ENCODE data around the gene C1orf146. TPM values are rescaled to one million over a fixed set of nuclear protein-coding genes. Genes with fewer than 3 reads are reported as not detected.

C1orf146 gene
- total RNA-seq, 1 donor: not detected

- no peak for DNase-seq (ENCODE audit: insufficient read length, low spot score, missing footprints)
- no peaks in the 10 kb centered on the region for H3K79me2 ChIP-seq (ENCODE audit: insufficient read depth, low read length)
- no peaks in the 10 kb centered on the region for H3K27me3 ChIP-seq (ENCODE audit: insufficient read depth, low read length)
- H2AFZ ChIP-seq (ENCODE audit: low read length): no peak overlapping the region
- no peaks in the 10 kb centered on the region for H3K36me3 ChIP-seq (ENCODE audit: insufficient read depth, low read length)
- no peak overlapping the region for H3K4me3 ChIP-seq (ENCODE audit: insufficient read depth, low read length)
- no peaks in the 10 kb centered on the region for H4K20me1 ChIP-seq (ENCODE audit: insufficient read depth, low read length)
- TF ChIP-seq CTCF (IDR thresholded peaks at IDR 0.05; ENCODE audit: extremely low read depth, low read depth, low read length): no peak
- H3K9me3 ChIP-seq (ENCODE audit: low read depth, low read length): no peaks in the 10 kb centered on the region
- H3K27ac ChIP-seq (ENCODE audit: low read depth, low read length): no peak overlapping the region
- H3K4me2 ChIP-seq (ENCODE audit: insufficient read depth, low read length): no peak overlapping the region
- no peaks in the 10 kb centered on the region for H3K4me1 ChIP-seq (ENCODE audit: insufficient read depth, low read length)
Observed at GRCh38 chr1:92194511-92194910, 23.2 kb upstream of the C1orf146 start.

DNA sequence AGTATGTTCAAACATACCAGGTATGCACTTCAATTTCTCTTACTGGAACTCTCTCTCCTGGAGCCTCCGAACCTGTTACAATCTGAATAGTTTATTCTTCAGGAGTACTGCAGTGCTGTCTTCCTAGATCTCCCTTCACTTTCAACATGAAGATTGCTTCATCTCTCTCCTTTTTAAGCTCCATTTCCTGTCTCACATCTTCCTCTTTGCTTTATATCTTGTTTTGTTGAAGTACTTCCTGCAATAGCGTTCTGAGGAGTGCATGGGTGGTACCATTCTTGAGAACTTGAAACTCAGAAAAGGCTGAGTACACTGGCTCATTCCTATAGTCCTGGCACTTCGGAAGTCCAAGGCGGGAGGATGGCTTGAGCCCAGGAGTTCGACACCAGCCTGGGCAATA lies 15.7 kb upstream of the C1orf146 start:
- Histone ChIP-seq H3K36me3 (ENCODE audit: insufficient read depth, low read length) (no peaks in the 10 kb centered on the region), H3K27ac (ENCODE audit: low read depth, low read length) (no peak overlapping the region), H4K20me1 (ENCODE audit: insufficient read depth, low read length) (no peaks in the 10 kb centered on the region), H3K27me3 (ENCODE audit: insufficient read depth, low read length) (no peaks in the 10 kb centered on the region), H3K4me1 (ENCODE audit: insufficient read depth, low read length) (no peaks in the 10 kb centered on the region), H3K79me2 (ENCODE audit: insufficient read depth, low read length) (no peaks in the 10 kb centered on the region), H3K9me3 (ENCODE audit: low read depth, low read length) (no peaks in the 10 kb centered on the region), H2AFZ (ENCODE audit: low read length) (peak overlapping the region; percentile 29), H3K4me2 (ENCODE audit: insufficient read depth, low read length) (no peak overlapping the region), H3K4me3 (ENCODE audit: insufficient read depth, low read length) (no peak overlapping the region)
- no peak for TF ChIP-seq CTCF (IDR thresholded peaks at IDR 0.05; ENCODE audit: extremely low read depth, low read depth, low read length)
- no peak for DNase-seq (ENCODE audit: insufficient read length, low spot score, missing footprints)

DNA sequence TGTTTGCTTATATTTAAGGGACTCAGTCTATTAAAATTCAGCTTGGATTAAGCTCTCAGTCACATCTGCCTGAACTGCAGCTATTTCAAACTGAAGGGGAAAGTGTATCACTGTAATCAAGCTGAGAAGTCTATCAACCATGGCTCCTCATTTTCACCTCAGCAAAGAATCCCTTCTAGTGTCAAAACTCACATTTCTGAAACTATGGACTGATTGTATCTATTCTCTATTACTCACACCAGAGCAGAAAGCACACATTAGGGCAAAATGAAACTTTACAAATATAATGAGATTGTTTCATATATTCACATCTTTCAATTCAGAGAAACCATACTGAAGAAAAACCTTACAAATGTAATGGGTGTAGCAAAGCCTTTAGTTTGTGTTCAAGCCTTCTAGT lies 14.6 kb upstream of the C1orf146 start:
- H2AFZ ChIP-seq (ENCODE audit: low read length): no peak overlapping the region
- no peaks in the 10 kb centered on the region for H4K20me1 ChIP-seq (ENCODE audit: insufficient read depth, low read length)
- no peak overlapping the region for H3K4me2 ChIP-seq (ENCODE audit: insufficient read depth, low read length)
- no peak for TF ChIP-seq CTCF (IDR thresholded peaks at IDR 0.05; ENCODE audit: extremely low read depth, low read depth, low read length)
- no peaks in the 10 kb centered on the region for H3K36me3 ChIP-seq (ENCODE audit: insufficient read depth, low read length)
- H3K9me3 ChIP-seq (ENCODE audit: low read depth, low read length): no peaks in the 10 kb centered on the region
- H3K4me3 ChIP-seq (ENCODE audit: insufficient read depth, low read length): no peak overlapping the region
- no peaks in the 10 kb centered on the region for H3K27me3 ChIP-seq (ENCODE audit: insufficient read depth, low read length)
- H3K27ac ChIP-seq (ENCODE audit: low read depth, low read length): no peak overlapping the region
- no peak for DNase-seq (ENCODE audit: insufficient read length, low spot score, missing footprints)
- no peaks in the 10 kb centered on the region for H3K4me1 ChIP-seq (ENCODE audit: insufficient read depth, low read length)
- H3K79me2 ChIP-seq (ENCODE audit: insufficient read depth, low read length): no peaks in the 10 kb centered on the region

- Histone ChIP-seq H2AFZ (ENCODE audit: low read length) (peak overlapping the region; percentile 52), H3K27me3 (ENCODE audit: insufficient read depth, low read length) (no peaks in the 10 kb centered on the region), H3K4me2 (ENCODE audit: insufficient read depth, low read length) (peak overlapping the region; percentile 73), H3K36me3 (ENCODE audit: insufficient read depth, low read length) (no peaks in the 10 kb centered on the region), H3K27ac (ENCODE audit: low read depth, low read length) (peak overlapping the region; percentile 79), H3K9me3 (ENCODE audit: low read depth, low read length) (no peaks in the 10 kb centered on the region), H3K79me2 (ENCODE audit: insufficient read depth, low read length) (no peaks in the 10 kb centered on the region), H4K20me1 (ENCODE audit: insufficient read depth, low read length) (no peaks in the 10 kb centered on the region), H3K4me1 (ENCODE audit: insufficient read depth, low read length) (peaks cover 11% of the 10 kb centered on the region), H3K4me3 (ENCODE audit: insufficient read depth, low read length) (peak overlapping the region; percentile 20)
- TF ChIP-seq CTCF (IDR thresholded peaks at IDR 0.05; ENCODE audit: extremely low read depth, low read depth, low read length): no peak
- DNase-seq (ENCODE audit: insufficient read length, low spot score, missing footprints): peak; percentile 50
Observed at GRCh38 chr1:92210701-92211100, 7.0 kb upstream of the C1orf146 start.

All from osteoblast (primary cell).